GM10266 (cell line): ENCODE results near the gene ANKRD13D.

ENCODE experiments used
- DNase-seq: peaks from one replicate; pipeline ENCODE4 v3.0.0; 2012; ENCODE audit errors: extremely low spot score
- CTCF ChIP-seq: IDR thresholded peaks from 2 replicates; pipeline ENCODE4 v1.5.1; 2012; ENCODE audit warnings: mild to moderate bottlenecking, low read depth; ENCODE audit not compliant: control insufficient read depth, insufficient read depth; ENCODE audit errors: missing control alignments

ANKRD13D gene

GRCh38 chr11:67286621-67287333, 2.3 kb upstream of the ANKRD13D start:
- no peak for TF ChIP-seq CTCF

GRCh38 chr11:67287355-67288197, 1.5 kb upstream of the ANKRD13D start:
- no peak for DNase-seq
- TF ChIP-seq CTCF, result no peak

More at GRCh38 chr11:67286621-67287333, 2.3 kb upstream of the ANKRD13D start:
- DNase-seq, result no peak

GRCh38 chr11:67288198-67288451, 978 bp upstream of the ANKRD13D start:
- TF ChIP-seq CTCF, result no peak
- DNase-seq, result no peak

GRCh38 chr11:67288452-67289225, 464 bp upstream of the ANKRD13D start:
- peak; percentile 57 for TF ChIP-seq CTCF
- DNase-seq, result peak; percentile 95

GRCh38 chr11:67289651-67290479, 762 bp downstream of the ANKRD13D start:
- TF ChIP-seq CTCF, result no peak
- DNase-seq, result no peak

- no peak for TF ChIP-seq CTCF
- no peak for DNase-seq
Observed at GRCh38 chr11:67290801-67291200, 1.7 kb downstream of the ANKRD13D start.
